Right lobe of liver (tissue), 6 donors: ENCODE data around the gene CDH23. TPM values are rescaled to one million over a fixed set of nuclear protein-coding genes. Genes with fewer than 3 reads are reported as not detected.

ENCODE experiments used
- ATAC-seq, 4 donors: fragments of 200-7000 bp; cut with Tn5 transposase; one replicate each; pipeline ENCODE4 v1.9.1; 2020; ENCODE audit warnings: mild to moderate bottlenecking in 4 of 4, moderate library complexity in 4 of 4
- DNase-seq, 3 donors: peaks; one replicate each; pipeline ENCODE4 v3.0.0-alpha.2; 2020
- H3K27ac ChIP-seq, 3 donors: fragments of 200-600 bp; one replicate each; pipeline ENCODE4 v1.8.0; 2022
- H3K27me3 ChIP-seq, 2 donors: fragments of 200-600 bp; one replicate each; pipeline ENCODE4 v1.8.0; 2022
- H3K36me3 ChIP-seq, 4 donors: fragments of 200-600 bp; sonication (generic) in 1 of 4; one replicate each; pipeline versions ENCODE4 v1.5.1 to v1.8.0; 2017 to 2022; ENCODE audit warnings: control low read depth in 1 of 4
- H3K4me1 ChIP-seq, 4 donors: fragments of 200-600 bp; sonication (generic) in 1 of 4; one replicate each; pipeline versions ENCODE4 v1.5.1 to v1.8.0; 2017 to 2022; ENCODE audit warnings: control low read depth in 1 of 4
- H3K4me3 ChIP-seq, 3 donors: fragments of 200-600 bp; one replicate each; pipeline ENCODE4 v1.8.0; 2022
- H3K9me3 ChIP-seq, 4 donors: fragments of 200-600 bp; sonication (generic) in 1 of 4; one replicate each; pipeline versions ENCODE4 v1.5.1 to v1.8.0; 2017 to 2022; ENCODE audit warnings: control low read depth in 1 of 4
- CTCF ChIP-seq, 4 donors: fragments of 200-600 bp in 3 of 4; fragments of 450-650 bp in 1 of 4; IDR thresholded peaks; one replicate each; pipeline versions ENCODE4 v1.5.1 to v1.8.0; 2016 to 2022; ENCODE audit warnings: antibody characterized with exemption in 4 of 4, mild to moderate bottlenecking in 2 of 4
- POLR2A ChIP-seq: fragments of 450-650 bp; IDR thresholded peaks from one replicate; pipeline ENCODE4 v1.6.1; 2017; ENCODE audit warnings: antibody characterized with exemption, mild to moderate bottlenecking
- WGBS: methylation state at CpG from one replicate; pipeline ENCODE4 v1.1.6; 2018; ENCODE audit warnings: low coverage, low lambda C conversion rate; ENCODE audit not compliant: insufficient coverage; ENCODE audit errors: missing lambda C conversion rate; 5-methylcytosine and 5-hydroxymethylcytosine counted together
- intact Hi-C, 2 donors: fragments of 100-400 bp; cut with DNase I; formaldehyde crosslinking; loops; one replicate each; pipeline versions ENCODE4 v1.11.2 to v1.14.1; 2022
- total RNA-seq, 6 experiments: library from RNA; depleted of rRNA in 2 of 6; stranded (reverse); fragments of >200 nt in 2 of 6; fragmentation: NEBNext Ultra II Directional in 3 of 6; extraction: Animal tissue kit (Norgen Biotek cat#: 25700) in 3 of 6; gene quantifications; one replicate each; pipeline versions ENCODE4 v1.1.0 to v1.2.4, GENCODE V29; 2016 to 2023
- donor health status: DM: no; HTN: yes; CAD: no.
- donor health status: DM: no; HTN: no; CAD: no.
- donor health status: DM: no; HTN: no; CAD: no.
- donor health status: DM: no; HTN: yes; CAD: no.
- donor health status: DM: no; HTN: yes; CAD: no.

Gene CDH23
- total RNA-seq, 6 experiments from 2014 or later = 3.3 to 19.7 (median 6.3) TPM

GRCh38 chr10:71641449-71641848, 244.7 kb downstream of the CDH23 start:
- no peaks in the 10 kb centered on the region for H3K36me3 ChIP-seq
- no peak for ATAC-seq
- TF ChIP-seq CTCF (IDR thresholded peaks at IDR 0.05) (no peak), POLR2A (no peak)
- H3K4me1 ChIP-seq = peaks cover 0 to 45% (median 21%) of the 10 kb centered on the region in 4 donors
- H3K4me3 ChIP-seq = no peak overlapping the region
- H3K27me3 ChIP-seq = no peaks in the 10 kb centered on the region
- intact Hi-C loops = no loop called here
- DNase-seq = no peak
- 89% methylated on average over 5 of the region's 7 CpGs for WGBS
- H3K27ac ChIP-seq = no peak overlapping the region
- no peaks in the 10 kb centered on the region for H3K9me3 ChIP-seq

- 97% methylated on average over 5 of the region's 5 CpGs for WGBS
- intact Hi-C loops = no loop called here
- Histone ChIP-seq H3K27me3 (no peaks in the 10 kb centered on the region), H3K4me3 (no peak overlapping the region), H3K4me1 (peaks cover 0 to 39% (median 20%) of the 10 kb centered on the region in 4 donors), H3K9me3 (no peaks in the 10 kb centered on the region), H3K27ac (no peak overlapping the region), H3K36me3 (no peaks in the 10 kb centered on the region)
- ATAC-seq (no peak), DNase-seq (no peak)
- TF ChIP-seq CTCF (IDR thresholded peaks at IDR 0.05) = no peak
- no peak for TF ChIP-seq POLR2A
These were observed 245.3 kb downstream of the CDH23 start for GRCh38 chr10:71641986-71642385.

DNA sequence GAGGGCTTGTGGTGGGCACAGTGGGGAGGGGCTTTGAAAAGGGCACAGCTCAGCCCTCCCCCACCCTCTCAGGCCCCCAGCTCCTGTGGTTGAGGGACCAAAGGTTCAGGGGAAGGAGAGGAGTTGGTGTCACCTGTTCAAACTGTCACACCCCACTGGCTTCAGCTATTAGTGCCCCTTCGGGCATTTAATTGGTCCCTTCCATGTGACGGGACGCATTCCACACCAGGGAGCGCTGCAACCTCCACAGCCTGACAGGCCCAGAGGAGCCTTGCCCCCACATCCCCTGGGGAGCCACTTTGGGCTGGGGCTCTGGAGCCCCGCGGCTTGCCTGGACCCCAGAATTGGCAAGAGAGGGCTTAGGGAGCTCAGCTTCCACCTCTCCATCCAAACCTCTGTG, 247.2 kb downstream of the CDH23 start:
- H3K27me3 ChIP-seq = no peaks in the 10 kb centered on the region
- 60% methylated on average over 2 of the region's 6 CpGs for WGBS
- H3K36me3 ChIP-seq = no peaks in the 10 kb centered on the region
- H3K27ac ChIP-seq = no peak overlapping the region
- H3K4me3 ChIP-seq = no peak overlapping the region
- intact Hi-C loops = no loop called here
- ATAC-seq (no peak), DNase-seq (no peak)
- no peaks in the 10 kb centered on the region for H3K9me3 ChIP-seq
- peaks cover 0 to 24% (median 13%) of the 10 kb centered on the region in 4 donors for H3K4me1 ChIP-seq
- TF ChIP-seq POLR2A (no peak), CTCF (IDR thresholded peaks at IDR 0.05) (no peak)

DNA sequence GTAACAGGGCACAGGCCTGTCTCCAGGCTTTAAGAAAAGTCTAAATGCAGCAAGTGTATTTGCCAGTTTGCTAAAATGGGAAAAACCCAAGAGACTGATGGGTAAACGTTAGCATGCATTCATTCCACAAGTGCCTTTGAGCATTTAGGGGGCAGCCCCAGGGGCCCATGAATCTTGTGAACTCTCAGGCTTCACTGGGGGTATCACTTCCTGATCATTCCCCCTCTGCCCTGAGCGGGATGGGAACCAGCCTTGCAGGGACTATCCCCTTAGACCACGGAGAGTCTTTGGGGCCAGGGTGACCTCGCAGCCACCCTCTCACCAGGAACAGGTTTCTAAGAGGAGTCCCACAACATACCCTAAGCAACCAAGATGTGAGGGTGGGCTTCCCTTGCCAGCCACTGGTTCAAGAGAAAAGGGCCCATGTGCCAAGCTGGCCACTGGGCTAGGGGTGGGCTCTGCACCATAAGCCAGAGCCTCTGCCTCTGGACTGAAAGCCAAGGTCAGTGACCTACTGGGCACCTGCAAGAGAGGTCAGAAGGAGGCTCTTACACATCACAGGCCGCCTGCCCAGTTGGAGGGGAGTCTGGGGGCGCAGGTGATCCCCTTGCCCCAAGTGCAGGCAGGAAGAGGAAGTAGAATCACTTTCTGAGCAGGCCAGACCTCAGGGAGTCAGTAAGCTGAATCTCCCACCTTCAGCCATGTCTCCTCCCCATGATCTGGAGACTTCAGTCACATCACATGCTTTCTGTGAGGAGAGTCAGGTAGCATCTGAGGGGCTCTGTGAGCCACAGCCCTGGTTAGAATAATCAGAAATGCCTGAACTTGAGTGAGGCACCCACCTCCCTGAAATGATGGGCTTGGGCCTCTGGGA, 247.8 kb downstream of the CDH23 start:
- Histone ChIP-seq H3K27me3 (no peaks in the 10 kb centered on the region), H3K9me3 (no peaks in the 10 kb centered on the region), H3K36me3 (no peaks in the 10 kb centered on the region), H3K4me1 (peaks cover 0 to 19% (median 10%) of the 10 kb centered on the region in 4 donors), H3K4me3 (no peak overlapping the region), H3K27ac (no peak overlapping the region)
- DNase-seq = no peak
- intact Hi-C loops = no loop called here
- 59% methylated on average over 3 of the region's 6 CpGs for WGBS
- TF ChIP-seq CTCF (IDR thresholded peaks at IDR 0.05) = no peak
- no peak for TF ChIP-seq POLR2A
- peak; percentile 59 to 75 (median 70) for ATAC-seq
